GM21737 (cell line): ENCODE results near the gene OR51B4.
"Not testable (repeated sequence)": the region's sequence is repeated elsewhere in the genome, so short reads cannot be mapped to it uniquely, and the experiment has no call there.

Experiments
- ATAC-seq: cut with Tn5 transposase; IDR thresholded peaks from one replicate; pipeline ENCODE4 v1.9.1; 2021; ENCODE audit warnings: mild to moderate bottlenecking, moderate library complexity; ENCODE audit not compliant: unreplicated experiment

OR51B4 gene, protein sequence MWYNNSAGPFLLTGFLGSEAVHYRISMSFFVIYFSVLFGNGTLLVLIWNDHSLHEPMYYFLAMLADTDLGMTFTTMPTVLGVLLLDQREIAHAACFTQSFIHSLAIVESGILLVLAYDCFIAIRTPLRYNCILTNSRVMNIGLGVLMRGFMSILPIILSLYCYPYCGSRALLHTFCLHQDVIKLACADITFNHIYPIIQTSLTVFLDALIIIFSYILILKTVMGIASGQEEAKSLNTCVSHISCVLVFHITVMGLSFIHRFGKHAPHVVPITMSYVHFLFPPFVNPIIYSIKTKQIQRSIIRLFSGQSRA

DNA sequence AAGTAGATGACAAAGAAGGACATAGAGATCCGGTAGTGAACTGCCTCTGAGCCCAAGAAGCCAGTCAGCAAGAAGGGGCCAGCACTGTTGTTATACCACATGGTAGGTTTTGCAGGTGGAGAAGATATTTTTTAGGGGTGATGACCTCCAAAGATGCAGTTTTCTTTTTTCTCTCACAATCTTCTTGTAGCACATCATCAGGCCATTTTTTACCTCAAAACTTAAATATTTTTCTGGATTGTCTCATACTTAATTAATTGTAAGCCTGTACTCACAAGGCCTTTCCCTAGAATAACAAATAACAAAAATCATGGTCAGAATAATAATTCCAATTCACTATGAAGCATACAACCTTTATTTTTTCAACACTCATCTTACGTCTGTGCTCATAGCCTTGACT is at the start of gene OR51B4:
Gene OR51B4 (minus strand): TSS at position 101 of the 400 bp plus-strand sequence. CDS start 0 bp downstream, at position 101.
- no peak for ATAC-seq

DNA sequence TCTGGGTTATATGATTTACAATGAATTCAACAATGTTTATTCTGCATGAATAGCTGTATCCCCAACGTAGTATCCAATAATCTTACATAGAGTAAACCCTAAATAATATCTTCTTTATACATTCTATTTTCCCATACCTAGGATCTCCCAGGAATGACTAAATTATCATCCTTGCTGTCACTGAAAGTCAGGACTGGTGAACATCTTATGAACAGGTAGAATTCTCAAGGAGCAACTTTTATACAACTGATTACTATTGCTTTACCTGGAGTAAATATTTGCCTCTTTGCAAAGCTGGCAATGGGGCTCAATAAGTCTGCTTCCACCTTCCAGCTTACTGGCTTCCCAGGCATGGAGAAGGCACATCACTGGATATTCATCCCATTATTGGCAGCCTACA is 49.5 kb upstream of the OR51B4 start, which contains the start of gene OR51B6:
Gene OR51B6 (plus strand): TSS at position 301 of the 400 bp plus-strand sequence. CDS start 0 bp downstream, at position 301.
- no peak for ATAC-seq

DNA sequence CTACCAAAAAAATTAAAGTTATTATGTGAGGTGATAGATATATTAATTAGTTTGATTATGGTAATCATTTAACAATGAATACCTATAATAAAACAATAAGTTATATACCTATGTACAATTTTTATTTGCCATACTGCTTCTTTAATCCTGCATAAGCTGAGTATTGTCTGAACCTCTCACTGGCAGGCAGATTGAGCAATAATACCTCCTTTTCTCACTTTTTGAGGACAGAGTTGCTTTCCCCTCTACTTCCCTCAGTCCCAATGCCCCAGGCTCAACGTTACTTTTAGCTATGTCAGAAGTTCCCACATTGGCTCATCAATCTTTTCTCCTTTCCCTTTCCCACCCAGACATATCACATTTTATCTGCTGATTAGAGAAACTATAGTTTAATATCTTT is 47.8 kb upstream of the OR51B4 start:
- ATAC-seq = no peak

DNA sequence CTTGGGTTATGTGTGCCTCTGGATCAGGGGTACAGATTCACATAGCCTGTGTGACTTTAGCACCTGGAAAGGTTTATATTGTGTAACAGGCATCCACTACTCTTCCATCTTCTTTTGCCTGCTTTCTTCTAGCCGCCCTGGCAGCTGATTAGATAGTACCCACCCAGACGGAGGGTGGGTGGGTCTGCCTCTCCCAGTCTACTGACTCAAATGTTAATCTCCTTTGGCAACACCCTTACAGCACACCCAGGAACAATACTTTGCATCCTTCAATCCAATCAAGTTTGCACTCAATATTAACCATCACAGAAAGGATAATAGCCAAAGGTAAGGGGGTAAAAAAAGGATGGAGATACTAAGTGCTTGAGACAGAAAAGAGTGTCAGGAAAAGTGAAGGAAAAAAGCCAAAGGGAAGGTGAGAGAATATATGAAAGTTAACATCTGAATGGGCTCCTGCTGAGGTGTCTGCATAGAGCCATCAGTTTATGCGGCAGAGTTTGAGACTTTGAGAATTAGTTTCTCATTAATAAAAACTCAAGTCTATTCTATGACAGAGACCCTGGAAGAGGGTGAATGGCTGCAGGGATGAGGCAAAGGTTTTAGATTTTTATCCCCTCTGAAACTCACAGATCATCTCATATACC is 46.9 kb upstream of the OR51B4 start:
- ATAC-seq = no peak

DNA sequence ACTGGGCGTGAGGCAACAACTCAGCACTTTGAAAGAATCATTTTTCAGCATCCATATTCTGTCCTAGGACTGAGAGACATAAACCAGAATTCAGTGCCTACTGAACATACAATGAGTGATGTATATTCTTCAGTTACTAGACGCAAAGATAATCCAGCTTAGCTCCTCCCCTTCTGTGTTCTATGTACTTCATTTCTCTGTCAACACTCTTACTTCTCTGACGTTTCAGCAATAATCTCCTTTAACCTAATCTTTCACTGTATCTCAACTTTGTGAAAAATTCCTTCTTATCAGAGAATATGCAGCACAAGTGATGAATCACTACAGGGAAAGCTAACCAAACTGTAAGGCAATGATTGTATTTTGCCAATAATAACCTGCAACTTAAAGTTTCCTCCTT is 44.1 kb upstream of the OR51B4 start:
- ATAC-seq = no peak

DNA sequence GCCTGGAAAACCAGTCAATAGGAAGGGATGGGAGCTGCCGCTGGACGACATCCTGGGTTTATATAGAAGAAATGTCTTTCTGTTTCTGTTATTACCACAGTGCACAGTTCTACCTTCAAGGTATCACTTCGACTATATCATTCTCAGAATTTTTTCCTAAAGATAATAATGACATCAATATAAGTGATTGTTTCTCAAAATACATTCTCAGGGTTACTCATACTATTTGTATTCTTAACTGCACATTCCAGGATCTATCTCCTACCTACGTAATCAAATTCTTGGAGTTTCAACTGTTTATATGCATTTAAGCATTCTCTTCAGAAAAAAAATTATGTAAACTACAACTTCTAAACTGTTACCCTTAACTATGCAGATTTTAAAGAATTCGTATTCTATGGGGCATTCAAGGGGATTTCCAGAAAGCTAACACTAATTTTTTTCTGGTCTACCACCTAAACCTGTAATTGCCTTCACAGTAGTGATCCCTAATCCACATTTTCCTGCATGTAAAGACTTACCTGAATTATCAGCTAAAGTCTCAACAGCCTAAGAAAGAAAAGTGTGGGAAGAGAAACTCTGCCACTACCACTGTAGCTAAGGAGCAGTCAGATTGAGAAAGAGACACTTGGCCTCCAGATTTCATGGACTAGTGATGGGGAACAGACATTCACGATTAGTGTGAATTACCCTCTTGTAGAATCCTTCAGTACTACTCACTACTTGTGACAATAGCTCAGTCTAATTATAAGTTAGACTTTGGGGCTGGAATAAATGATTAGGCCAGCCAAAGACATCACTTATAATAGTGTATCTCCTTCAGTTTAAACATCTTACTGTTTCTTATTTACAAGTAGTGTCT is 42.0 kb upstream of the OR51B4 start, which contains the start of gene OR51B5:
Gene OR51B5 (minus strand): TSS at position 51 of the 862 bp plus-strand sequence. CDS start 0 bp downstream, at position 51.
- ATAC-seq = no peak

DNA sequence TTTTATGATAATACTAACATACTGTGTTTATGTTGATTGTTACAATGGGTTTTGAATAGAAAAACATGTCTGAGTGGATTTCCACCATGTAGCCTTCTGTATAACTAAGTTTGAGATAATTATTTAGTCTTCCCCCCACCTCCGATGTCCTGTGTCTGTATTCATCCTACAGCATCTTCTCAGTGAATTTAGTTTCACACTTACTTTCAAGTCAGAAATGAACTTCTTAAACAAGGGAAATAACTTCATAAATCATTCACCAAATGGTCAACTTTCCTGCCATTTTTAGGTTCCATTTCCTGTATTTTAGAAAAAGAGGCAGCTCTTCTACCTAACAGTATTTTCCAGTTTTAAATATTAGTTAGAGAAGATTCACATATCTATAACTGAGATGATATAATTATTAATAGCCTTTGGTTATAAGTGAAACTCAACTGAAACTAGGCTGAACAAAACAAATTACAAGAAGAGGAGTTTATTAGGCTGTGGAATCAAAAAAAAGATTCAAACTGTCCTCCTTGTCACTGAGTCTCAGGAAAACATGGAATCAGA is 38.1 kb upstream of the OR51B4 start:
- peak; percentile 80 for ATAC-seq

DNA sequence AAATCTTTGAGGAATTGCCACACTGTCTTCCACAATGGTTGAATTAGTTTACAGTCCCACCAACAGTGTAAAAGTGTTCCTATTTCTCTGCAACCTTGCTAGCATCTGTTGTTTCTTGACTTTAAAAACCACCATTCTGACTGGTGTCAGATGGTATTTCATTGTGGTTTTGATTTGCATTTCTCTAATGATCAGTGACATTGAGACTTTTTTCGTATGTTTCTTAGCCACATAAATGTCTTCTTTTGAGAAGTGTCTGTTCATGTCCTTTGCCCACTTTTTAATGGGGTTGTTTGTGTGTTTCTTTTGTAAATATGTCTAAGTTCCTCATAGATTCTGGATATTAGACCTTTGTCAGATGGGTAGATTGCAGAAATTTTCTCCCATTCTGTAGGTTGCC is 35.5 kb upstream of the OR51B4 start:
- ATAC-seq = not testable (repeated sequence)

DNA sequence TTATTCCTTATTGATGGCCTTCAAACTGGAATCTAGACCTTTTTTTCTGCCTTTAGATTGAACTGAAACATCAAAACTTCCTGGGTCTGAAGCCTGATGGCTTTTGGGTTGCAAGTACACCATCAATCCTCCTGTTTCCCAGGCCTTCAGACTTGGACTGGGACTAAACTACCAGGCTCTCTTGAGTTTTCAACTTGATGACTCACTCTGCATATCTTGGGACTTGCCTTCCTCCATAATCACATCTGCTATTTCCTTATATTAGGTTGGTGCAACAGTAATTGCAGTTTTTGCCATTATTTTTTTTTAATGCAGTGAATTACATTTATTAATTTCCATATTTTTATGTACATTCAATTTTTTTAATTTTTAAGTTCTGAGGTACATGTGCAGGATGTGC is 34.6 kb upstream of the OR51B4 start:
- ATAC-seq = no peak

DNA sequence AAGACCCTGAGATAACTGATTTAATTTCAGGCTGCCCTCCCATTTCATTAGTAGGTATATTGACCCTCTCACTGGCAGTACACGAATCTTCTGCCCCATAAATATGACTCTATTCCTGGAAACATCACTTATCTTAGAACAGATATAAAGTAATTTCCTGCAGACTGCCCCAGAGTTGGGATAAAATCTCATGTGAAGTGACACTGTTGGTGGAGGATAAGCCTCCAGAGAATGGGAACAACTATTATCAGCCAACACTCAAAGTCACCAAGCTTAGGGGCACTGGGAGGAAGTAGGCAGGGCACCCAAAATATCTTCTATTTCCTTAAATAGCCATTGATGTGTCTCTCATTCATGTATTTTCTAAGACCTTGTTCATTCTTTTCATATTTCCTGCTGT is 33.4 kb upstream of the OR51B4 start:
- no peak for ATAC-seq

DNA sequence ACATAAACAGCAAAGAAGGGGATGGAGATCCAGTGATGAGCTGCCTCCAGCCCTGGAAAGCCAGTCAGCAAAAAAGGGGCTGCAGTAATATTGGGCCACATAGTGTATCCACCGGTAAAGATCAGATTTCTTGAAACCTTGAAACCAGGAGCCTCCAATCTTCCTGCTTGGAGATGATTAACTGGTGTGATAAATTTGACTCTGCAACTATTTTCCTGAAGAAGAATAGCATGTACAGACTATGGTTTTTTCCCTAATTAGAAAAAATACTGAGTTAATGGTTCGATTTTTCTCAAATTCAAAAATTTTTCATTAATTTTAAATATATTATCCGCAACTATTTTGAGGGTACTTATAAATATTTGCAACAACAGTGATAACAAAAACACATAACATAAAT is 22.5 kb upstream of the OR51B4 start, which contains the start of gene OR51B2:
Gene OR51B2 (minus strand): TSS at position 101 of the 400 bp plus-strand sequence. CDS start 0 bp downstream, at position 101.
- ATAC-seq = no peak

DNA sequence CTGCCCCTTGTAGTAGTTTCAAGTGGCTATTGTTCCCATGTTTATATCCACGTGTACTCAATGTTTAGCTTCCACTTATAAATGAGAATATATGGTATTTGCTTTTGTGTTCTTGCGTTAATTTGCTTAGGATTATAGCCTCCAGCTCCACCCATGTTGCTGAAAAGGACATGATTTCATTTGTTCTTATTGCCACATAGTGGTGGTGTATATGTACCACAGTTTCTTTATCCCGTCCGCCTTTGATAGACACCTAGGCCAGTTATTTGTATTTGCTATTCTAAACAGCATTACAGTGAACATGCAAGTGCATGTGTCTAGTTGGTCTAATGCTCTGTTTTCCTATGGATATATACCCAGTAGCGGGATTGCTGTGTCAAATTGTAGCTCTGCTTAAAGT is 15.5 kb upstream of the OR51B4 start:
- ATAC-seq = no peak

DNA sequence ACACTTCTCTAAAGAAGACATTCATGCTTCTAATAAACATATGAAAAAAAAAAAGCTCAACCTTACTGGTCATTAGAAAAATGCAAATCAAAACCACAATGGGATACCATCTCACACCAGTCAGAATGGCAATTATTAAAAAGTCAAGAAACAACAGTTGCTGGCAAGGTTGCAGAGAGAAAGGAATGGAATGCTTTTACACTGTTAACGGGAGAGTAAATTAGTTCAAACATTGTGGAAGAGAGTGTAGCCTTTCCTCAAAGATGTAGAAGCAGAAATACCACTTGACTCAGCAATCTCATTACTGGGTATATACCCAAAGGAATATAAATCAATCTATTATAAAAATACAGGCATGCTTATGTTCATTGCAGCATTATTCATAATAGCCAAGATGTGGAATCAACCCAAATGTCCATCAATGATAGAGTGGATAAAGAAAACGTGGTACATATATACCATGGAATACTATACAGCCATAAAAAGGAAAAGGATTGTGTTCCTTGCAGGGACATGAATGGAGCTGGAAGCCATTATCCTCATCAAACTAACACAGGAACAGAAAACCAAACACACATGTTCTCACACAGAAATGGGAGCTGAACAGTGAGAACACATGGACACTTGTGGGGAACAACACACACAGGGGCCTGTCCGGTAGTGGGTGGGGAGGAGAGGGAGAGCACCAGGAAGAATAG is 11.7 kb upstream of the OR51B4 start:
- not testable (repeated sequence) for ATAC-seq

DNA sequence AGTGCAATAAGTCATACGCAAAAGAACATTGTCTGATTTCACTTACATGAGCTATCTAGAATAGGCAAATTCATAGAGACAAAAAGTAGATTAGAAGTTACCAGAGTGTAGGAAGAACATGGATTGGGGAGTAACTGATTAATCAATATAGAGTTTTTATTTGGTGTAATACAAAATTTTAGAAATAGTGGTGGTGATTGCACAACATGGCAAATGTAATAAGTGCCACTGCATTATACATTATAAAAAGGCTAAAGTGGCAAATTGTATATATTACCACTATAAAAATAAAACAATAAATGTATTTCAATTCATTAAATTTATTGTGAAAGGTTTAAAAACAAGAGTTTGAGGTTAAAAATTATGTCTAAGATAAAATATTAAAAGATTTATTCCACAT is 8.7 kb upstream of the OR51B4 start:
- no peak for ATAC-seq

DNA sequence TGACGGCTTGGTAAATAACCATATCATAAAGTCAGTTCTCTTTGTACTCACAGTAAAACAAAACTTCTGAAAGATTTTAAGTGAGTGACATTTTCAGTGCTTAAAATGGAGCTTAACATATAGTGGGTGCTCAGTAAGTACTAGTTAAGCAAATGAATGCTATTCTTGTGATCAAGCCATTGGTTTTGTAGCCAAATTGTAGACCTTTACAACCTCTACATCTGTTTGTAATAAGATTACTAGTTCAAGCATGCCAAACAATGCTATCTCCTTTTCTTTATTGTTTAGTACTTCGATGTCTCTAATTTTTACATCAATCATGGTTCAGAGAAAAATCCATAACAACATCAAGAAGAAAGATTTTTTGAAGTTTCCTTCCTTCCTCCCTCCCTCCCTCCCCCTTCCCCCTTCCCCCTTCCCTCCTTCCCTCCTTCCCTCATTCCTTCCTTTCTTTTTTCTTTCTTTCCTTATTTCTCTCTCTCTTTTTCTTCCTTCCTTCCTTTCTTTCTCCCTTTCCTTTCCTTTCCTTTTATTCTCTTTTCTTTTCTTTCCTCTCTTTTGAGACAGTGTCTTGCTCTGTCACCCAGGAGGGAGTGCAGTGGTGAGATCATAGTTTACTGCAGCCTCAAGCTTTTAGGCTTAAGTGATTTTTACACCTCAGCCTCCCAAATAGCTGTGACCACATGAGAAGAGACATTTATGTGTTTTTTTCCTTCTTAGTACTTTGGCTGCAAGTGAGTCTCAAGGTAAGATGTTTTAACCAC is 5.7 kb upstream of the OR51B4 start:
- ATAC-seq = no peak

DNA sequence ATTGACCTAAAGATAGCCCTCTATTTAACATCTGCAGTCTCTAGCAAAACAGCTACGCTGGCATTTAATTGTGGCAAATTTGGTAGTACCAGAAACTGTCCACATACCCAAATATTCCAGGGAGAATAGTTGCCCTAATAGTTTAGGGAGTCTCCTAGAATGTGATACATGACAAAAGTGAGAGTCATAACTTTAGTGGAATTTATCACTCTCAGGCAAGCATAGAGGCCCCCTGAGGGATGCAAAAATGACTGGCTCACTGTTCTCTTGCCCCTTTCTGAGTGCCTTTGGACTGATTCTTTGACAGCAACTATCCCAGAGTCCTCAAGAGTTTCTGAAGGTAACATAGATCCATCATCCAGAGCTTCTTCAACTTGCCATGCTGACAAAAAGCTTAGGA is 2.3 kb upstream of the OR51B4 start:
- no peak for ATAC-seq

DNA sequence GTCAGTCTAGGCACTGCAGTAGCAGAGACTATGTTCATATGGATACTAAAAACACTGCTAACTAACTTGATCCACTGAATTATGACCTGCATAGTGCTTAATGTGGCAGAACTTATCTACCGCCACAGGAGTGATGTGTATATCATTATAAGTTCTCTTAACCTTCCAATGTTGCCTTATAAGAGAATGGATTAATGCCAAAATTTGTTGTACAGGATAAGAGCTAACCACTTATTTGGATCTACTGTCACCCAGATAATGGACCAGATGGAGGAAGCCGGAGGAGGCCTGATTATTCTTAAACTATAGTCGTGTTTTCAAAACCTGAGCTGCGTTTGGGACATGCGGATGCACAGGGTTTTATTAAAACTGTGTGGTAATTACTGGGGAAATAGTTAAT is 1.9 kb upstream of the OR51B4 start:
- ATAC-seq = no peak

DNA sequence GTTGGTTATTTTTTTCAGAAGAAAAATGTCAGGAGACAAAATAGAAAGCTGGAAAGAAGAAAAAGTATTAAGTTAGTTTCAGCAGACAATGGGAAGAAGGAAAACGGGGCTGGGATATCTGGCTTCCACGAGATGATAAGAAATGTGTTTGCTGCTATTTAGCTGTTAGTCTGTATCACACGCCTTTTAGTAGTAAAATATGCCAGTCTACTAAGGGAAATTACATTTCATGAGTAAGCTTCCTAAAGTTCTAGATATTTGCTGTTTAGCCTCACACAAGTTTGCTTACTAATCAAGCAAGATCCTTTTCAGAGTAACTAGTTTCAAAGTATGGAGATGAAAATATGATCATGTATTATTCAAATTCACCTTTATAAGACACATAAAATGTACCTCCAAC is 1.5 kb downstream of the OR51B4 start:
- ATAC-seq = no peak

DNA sequence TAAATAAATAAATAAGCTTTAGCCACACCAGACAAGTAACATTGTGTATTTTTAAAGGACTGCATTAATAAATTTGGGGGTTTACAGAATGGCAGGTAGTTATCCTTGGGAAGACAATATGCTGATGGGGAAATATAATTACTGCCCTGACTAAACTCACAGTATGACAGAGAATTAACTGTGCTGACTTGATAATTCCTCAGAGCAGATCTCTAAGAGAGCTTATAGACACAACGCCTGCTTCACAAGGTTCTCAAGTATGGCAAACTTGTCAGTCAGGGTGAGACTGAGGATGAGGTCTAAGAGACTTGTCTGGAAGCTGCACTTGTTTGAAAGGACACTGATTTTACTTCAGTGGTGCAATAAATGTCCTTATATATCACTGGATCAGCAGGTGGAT is 3.3 kb downstream of the OR51B4 start:
- no peak for ATAC-seq
